Loucy (cell line): ENCODE results near the gene AGXT2.

ENCODE experiments used
- CTCF ChIP-seq: fragments of 200-600 bp; sonication (generic); conservative IDR thresholded peaks from 2 replicates; pipeline ENCODE4 v1.5.1; 2014; ENCODE audit warnings: mild to moderate bottlenecking, antibody characterized with exemption, low read length
- EZH2phosphoT487 ChIP-seq: fragments of 200-600 bp; IDR thresholded peaks from 2 replicates; pipeline ENCODE4 v1.6.1; 2018; ENCODE audit warnings: antibody characterized with exemption, mild to moderate bottlenecking, moderate library complexity, borderline replicate concordance

GRCh38 chr5:35035271-35035670 lies 12.5 kb downstream of the AGXT2 start:
- no peak for TF ChIP-seq CTCF
- no peak for TF ChIP-seq EZH2phosphoT487
